Neural crest cell (in vitro differentiated cells): ENCODE data around the gene PAK5. TPM values are rescaled to one million over a fixed set of nuclear protein-coding genes. Genes with fewer than 3 reads are reported as not detected.

Experiments used
- DNase-seq: peaks from one replicate; pipeline ENCODE4 v3.0.0; 2021; ENCODE audit warnings: low read depth, mixed read lengths, low spot score
- H3K27ac Mint-ChIP-seq: one replicate; pipeline ENCODE4 v1.8.0; 2021; ENCODE audit warnings: mild to moderate bottlenecking, mixed read lengths; ENCODE audit not compliant: unreplicated experiment
- H3K27me3 Mint-ChIP-seq: 2 replicates; pipeline ENCODE4 v1.8.0; 2021; ENCODE audit warnings: low read depth, mild to moderate bottlenecking, mixed read lengths
- H3K36me3 Mint-ChIP-seq: 2 replicates; pipeline ENCODE4 v1.8.0; 2021; ENCODE audit warnings: low read depth, mild to moderate bottlenecking, mixed read lengths
- H3K4me1 Mint-ChIP-seq: 2 replicates; pipeline ENCODE4 v1.8.0; 2021; ENCODE audit warnings: mixed read lengths
- H3K4me3 Mint-ChIP-seq: one replicate; pipeline ENCODE4 v1.8.0; 2021; ENCODE audit warnings: mild to moderate bottlenecking, mixed read lengths
- H3K9me3 Mint-ChIP-seq: 2 replicates; pipeline ENCODE4 v1.8.0; 2021; ENCODE audit warnings: mixed read lengths
- total RNA-seq: library from RNA; stranded (reverse); gene quantifications from 2 replicates; pipeline ENCODE4 v1.2.1, GENCODE V29; 2021
- TF ChIP-seq, protein P1 (sequence below): fragments of 200-600 bp; sonication (generic); conservative IDR thresholded peaks from 2 replicates; pipeline ENCODE4 v1.5.0; 2021; ENCODE audit warnings: antibody characterized with exemption, mild to moderate bottlenecking

PAK5 gene
- total RNA-seq, 1 donor from 2014 or later, result 1.8 TPM

DNA sequence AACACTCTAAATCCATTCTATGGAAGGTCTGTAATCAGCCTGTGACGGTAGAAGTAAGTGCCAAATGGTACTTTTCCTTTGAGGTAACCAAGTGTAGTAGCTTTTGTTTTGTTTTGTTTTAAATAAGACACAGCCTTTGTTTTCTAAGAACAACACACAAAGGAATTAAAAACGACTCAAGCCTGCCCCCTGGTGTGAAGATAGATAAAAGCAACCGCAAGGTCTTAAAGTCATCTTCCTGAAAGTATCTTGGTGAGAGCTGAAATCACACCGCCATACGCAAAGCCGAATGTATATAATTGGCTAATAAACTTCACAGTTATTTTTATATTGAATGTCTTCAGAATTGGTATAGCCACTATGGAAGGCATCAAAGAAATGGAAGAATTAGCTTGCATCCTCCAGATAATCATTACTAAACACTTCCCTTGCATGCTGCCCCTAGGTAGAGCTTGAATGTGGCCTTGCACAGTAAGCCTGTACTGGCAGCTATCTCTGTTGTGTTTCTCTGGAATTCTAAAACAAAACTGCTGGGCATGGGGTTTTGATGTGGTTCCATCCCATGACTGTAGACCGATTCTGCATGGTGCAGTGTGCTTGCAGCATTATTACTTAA lies 228.9 kb downstream of the PAK5 start:
- TF ChIP-seq, protein P1, sequence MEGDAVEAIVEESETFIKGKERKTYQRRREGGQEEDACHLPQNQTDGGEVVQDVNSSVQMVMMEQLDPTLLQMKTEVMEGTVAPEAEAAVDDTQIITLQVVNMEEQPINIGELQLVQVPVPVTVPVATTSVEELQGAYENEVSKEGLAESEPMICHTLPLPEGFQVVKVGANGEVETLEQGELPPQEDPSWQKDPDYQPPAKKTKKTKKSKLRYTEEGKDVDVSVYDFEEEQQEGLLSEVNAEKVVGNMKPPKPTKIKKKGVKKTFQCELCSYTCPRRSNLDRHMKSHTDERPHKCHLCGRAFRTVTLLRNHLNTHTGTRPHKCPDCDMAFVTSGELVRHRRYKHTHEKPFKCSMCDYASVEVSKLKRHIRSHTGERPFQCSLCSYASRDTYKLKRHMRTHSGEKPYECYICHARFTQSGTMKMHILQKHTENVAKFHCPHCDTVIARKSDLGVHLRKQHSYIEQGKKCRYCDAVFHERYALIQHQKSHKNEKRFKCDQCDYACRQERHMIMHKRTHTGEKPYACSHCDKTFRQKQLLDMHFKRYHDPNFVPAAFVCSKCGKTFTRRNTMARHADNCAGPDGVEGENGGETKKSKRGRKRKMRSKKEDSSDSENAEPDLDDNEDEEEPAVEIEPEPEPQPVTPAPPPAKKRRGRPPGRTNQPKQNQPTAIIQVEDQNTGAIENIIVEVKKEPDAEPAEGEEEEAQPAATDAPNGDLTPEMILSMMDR, result peak; percentile 90
- Mint-ChIP-seq H3K27me3 (no peaks in the 10 kb centered on the region), H3K4me3 (no peak overlapping the region), H3K36me3 (no peaks in the 10 kb centered on the region), H3K27ac (peak overlapping the region; percentile 73), H3K4me1 (peaks cover 3% of the 10 kb centered on the region), H3K9me3 (peaks cover 2% of the 10 kb centered on the region)
- peak; percentile 51 for DNase-seq

DNA sequence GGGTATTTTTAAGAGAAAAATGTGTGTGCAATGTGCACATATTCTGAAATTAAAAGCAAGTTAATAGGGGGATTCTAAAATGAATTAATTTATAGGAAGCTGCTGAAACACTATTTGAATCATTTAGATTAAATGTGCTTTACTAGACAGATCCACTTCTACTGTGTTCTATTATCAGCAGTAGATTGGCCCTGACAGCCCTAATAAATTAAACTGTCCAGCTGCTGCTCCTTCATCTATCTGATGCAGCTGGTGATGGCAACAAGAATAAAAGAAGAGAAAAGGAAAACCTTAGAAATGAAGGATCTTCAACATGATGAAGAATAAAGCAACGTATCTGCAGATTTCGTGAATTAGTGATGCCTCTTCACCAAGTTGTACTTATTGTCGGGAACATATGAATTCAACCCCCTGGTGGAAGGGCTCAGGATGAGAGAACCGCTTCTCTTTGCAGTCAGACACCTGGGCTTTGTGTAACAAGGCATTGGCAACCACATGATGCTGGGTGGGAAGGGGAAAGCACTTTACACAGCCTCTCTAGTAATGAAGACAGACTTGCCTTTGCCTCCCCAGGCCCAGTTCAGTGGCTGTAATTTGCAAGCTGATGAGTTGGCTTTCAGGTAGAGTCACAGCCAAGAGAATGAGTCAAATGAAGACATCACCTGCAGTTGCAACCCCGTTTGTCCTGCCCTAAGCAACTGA lies 230.1 kb downstream of the PAK5 start:
- Mint-ChIP-seq H3K27me3 (no peaks in the 10 kb centered on the region), H3K9me3 (peaks cover 2% of the 10 kb centered on the region), H3K27ac (peak overlapping the region; percentile 6), H3K4me1 (peaks cover 3% of the 10 kb centered on the region), H3K4me3 (no peak overlapping the region), H3K36me3 (no peaks in the 10 kb centered on the region)
- TF ChIP-seq, protein P1, result no peak
- DNase-seq, result no peak

DNA sequence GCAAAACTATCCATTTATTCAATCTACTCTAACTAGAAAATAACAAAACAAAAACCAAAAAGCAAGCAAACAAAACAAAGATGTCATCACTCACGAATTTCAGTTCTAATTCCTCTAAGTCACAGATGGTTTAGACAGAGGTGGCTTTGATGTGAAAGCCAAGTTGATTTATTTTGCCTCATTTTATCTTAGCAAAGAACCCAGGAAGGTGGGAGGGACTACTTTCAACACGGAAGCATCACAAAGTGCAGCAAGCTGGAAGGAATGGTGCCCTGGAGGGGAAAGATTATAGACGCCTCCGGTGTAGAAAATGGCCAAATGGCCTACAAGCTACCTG lies 236.1 kb downstream of the PAK5 start:
- H3K36me3 Mint-ChIP-seq, result no peaks in the 10 kb centered on the region
- no peak overlapping the region for H3K4me3 Mint-ChIP-seq
- no peak overlapping the region for H3K27ac Mint-ChIP-seq
- no peak for DNase-seq
- H3K27me3 Mint-ChIP-seq, result no peaks in the 10 kb centered on the region
- H3K4me1 Mint-ChIP-seq, result no peaks in the 10 kb centered on the region
- H3K9me3 Mint-ChIP-seq, result peaks cover 5% of the 10 kb centered on the region
- TF ChIP-seq, protein P1, result no peak

DNA sequence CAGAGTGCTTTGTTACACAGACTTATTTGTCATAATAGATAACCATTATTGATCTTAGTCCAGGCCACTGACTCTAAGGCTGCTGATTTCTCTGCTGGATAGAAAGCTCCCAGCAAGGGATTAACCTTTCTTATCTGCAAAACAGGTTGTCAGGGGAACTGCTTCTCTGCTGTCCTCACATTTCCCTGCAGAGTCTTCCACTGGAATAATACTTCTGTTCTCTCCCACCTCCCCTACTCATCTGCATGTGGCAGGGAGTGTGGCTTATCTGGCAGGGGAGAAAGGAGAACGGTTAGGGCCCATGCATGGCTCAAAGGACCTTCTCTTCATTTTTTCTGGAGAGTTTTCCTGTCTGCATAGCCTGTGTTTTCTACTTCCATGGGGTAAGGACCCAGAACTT lies 238.3 kb downstream of the PAK5 start:
- no peaks in the 10 kb centered on the region for H3K4me1 Mint-ChIP-seq
- no peak for DNase-seq
- H3K9me3 Mint-ChIP-seq, result peaks cover 3% of the 10 kb centered on the region
- TF ChIP-seq, protein P1, result no peak
- no peak overlapping the region for H3K4me3 Mint-ChIP-seq
- no peak overlapping the region for H3K27ac Mint-ChIP-seq
- H3K27me3 Mint-ChIP-seq, result no peaks in the 10 kb centered on the region
- no peaks in the 10 kb centered on the region for H3K36me3 Mint-ChIP-seq

DNA sequence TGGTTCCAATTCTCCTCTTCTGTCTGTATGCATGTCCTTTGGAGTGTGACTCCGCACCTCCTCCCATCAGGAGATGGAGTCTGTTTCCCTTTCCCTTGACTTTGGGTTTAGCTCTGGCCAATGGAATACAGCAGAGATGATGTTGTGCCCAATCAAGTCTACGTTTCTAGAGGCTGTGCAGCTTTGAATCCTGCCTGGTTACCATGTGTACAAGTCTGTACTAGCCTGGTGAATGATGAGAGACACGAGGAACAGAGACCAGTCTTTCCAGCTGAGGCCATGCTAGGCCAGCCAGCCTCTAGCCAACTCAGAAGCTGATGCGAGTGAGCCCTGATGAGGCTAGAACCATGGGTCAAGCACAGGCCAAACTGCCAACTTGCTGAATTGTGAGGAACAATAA lies 241.3 kb downstream of the PAK5 start:
- DNase-seq, result no peak
- no peak overlapping the region for H3K4me3 Mint-ChIP-seq
- H3K4me1 Mint-ChIP-seq, result no peaks in the 10 kb centered on the region
- H3K36me3 Mint-ChIP-seq, result no peaks in the 10 kb centered on the region
- TF ChIP-seq, protein P1, result no peak
- no peak overlapping the region for H3K27ac Mint-ChIP-seq
- no peaks in the 10 kb centered on the region for H3K27me3 Mint-ChIP-seq
- H3K9me3 Mint-ChIP-seq, result peaks cover 3% of the 10 kb centered on the region
